Small intestine (tissue), 7 donors: ENCODE measurements around the gene CAMK2N1. TPM values are rescaled to one million over a fixed set of nuclear protein-coding genes. Genes with fewer than 3 reads are reported as not detected.

Experiments used
- DNase-seq, 2 donors: peaks; one replicate each; pipeline versions ENCODE4 v3.0.0 to v3.0.0-alpha.2; 2013
- FAIRE-seq: peaks from 2 replicates; lab custom pipeline; 2012; peaks lifted over from hg19 to GRCh38; lab: Jason Lieb, UNC
- H3K27ac ChIP-seq, 3 donors: one replicate each; pipeline ENCODE4 v1.5.1; 2013; ENCODE audit warnings: low read length in 2 of 3, mild to moderate bottlenecking in 2 of 3, control low read depth in 1 of 3, inconsistent platforms in 1 of 3, low read depth in 1 of 3, moderate library complexity in 1 of 3
- H3K27me3 ChIP-seq, 3 donors: one replicate each; pipeline ENCODE4 v1.6.1; 2013; ENCODE audit warnings: low read length in 3 of 3, inconsistent platforms in 1 of 3; ENCODE audit not compliant: control insufficient read depth in 3 of 3, insufficient read depth in 3 of 3
- H3K36me3 ChIP-seq, 3 donors: one replicate each; pipeline ENCODE4 v1.6.1; 2013; ENCODE audit warnings: low read length in 3 of 3, inconsistent platforms in 1 of 3, low read depth in 1 of 3, mild to moderate bottlenecking in 1 of 3, moderate library complexity in 1 of 3; ENCODE audit not compliant: control insufficient read depth in 3 of 3, insufficient read depth in 2 of 3
- H3K4me1 ChIP-seq, 3 donors: one replicate each; pipeline ENCODE4 v1.6.1; 2013; ENCODE audit warnings: low read length in 2 of 3, inconsistent platforms in 1 of 3, low read depth in 1 of 3, mild to moderate bottlenecking in 1 of 3, moderate library complexity in 1 of 3; ENCODE audit not compliant: control insufficient read depth in 3 of 3, insufficient read depth in 2 of 3
- H3K4me3 ChIP-seq, 3 donors: one replicate each; pipeline ENCODE4 v1.5.1; 2013; ENCODE audit warnings: low read length in 3 of 3, control low read depth in 1 of 3, inconsistent platforms in 1 of 3, low read depth in 1 of 3, mild to moderate bottlenecking in 1 of 3, moderate library complexity in 1 of 3
- H3K9me3 ChIP-seq, 2 donors: one replicate each; pipeline ENCODE4 v1.6.1; 2013; ENCODE audit warnings: low read depth in 1 of 2, low read length in 1 of 2; ENCODE audit not compliant: control insufficient read depth in 2 of 2, insufficient read depth in 1 of 2
- WGBS, 3 donors: extraction: QIAGEN DNeasy Blood & Tissue Kit; methylation state at CpG; one replicate each; pipeline ENCODE4 v1.1.7; 2013; 5-methylcytosine and 5-hydroxymethylcytosine counted together
- polyA plus RNA-seq, 4 donors: library from polyadenylated mRNA; stranded (reverse) in 3 of 4; unstranded in 1 of 4; fragments of 200-250 nt in 3 of 4; fragments of 120-200 nt in 1 of 4; gene quantifications; one replicate each; pipeline versions ENCODE4 v1.2.1 to v1.2.3, GENCODE V29; 2013
- donor health status: healthy with polysubstance abuse.
- donor health status: control.
- donor health status: control.
- donor health status: Bipolar disorder and iron deficiency.
- donor health status: healthy.

Gene CAMK2N1
- polyA plus RNA-seq, 4 donors: 27.0 to 260 (median 123) TPM

GRCh38 chr1:20486457-20487235 lies 636 bp upstream of the CAMK2N1 start:
- Histone ChIP-seq H3K27me3 (peaks cover 0 to 7% (median 6%) of the 10 kb centered on the region in 3 donors), H3K27ac (peak overlapping the region; percentile 97 to 99 (median 99)), H3K4me1 (peaks cover 3 to 21% (median 5%) of the 10 kb centered on the region in 3 donors), H3K4me3 (peak overlapping the region; percentile 57 to 84 (median 80)), H3K9me3 (no peaks in the 10 kb centered on the region), H3K36me3 (peaks cover 0 to 10% (median 0%) of the 10 kb centered on the region in 3 donors)
- FAIRE-seq (no peak), DNase-seq (peak; percentile 88 to 98)
- 1 to 2% (median 1%) methylated on average over 38 to 51 of the region's 51 CpGs for WGBS, 3 donors

GRCh38 chr1:20484519-20485462 lies 1.2 kb downstream of the CAMK2N1 start:
- Histone ChIP-seq H3K36me3 (peaks cover 0 to 10% (median 0%) of the 10 kb centered on the region in 3 donors), H3K9me3 (no peaks in the 10 kb centered on the region), H3K27me3 (peaks cover 0 to 7% (median 3%) of the 10 kb centered on the region in 3 donors), H3K4me1 (peaks cover 3 to 38% (median 5%) of the 10 kb centered on the region in 3 donors), H3K4me3 (peak overlapping the region; percentile 57 to 86 (median 80)), H3K27ac (peak overlapping the region; percentile 80 to 99 (median 97))
- WGBS, 3 donors: 1 to 2% (median 1%) methylated on average over 74 to 89 of the region's 89 CpGs
- DNase-seq (peak in 1 of 2 donors; percentile 44), FAIRE-seq (no peak)

GRCh38 chr1:20483833-20484518 lies 2.0 kb downstream of the CAMK2N1 start:
- Histone ChIP-seq H3K9me3 (no peaks in the 10 kb centered on the region), H3K36me3 (peaks cover 0 to 10% (median 0%) of the 10 kb centered on the region in 3 donors), H3K27ac (peak overlapping the region; percentile 80 to 99 (median 97)), H3K4me1 (peaks cover 3 to 46% (median 6%) of the 10 kb centered on the region in 3 donors), H3K27me3 (peaks cover 0 to 7% (median 3%) of the 10 kb centered on the region in 3 donors), H3K4me3 (peak overlapping the region; percentile 57 to 86 (median 80))
- FAIRE-seq (no peak), DNase-seq (peak; percentile 36 to 68)
- WGBS, 3 donors: 1 to 2% (median 1%) methylated on average over 51 to 58 of the region's 58 CpGs

- FAIRE-seq: no peak
- Histone ChIP-seq H3K36me3 (peaks cover 0 to 10% (median 0%) of the 10 kb centered on the region in 3 donors), H3K4me3 (peak overlapping the region; percentile 57 to 86 (median 80)), H3K9me3 (no peaks in the 10 kb centered on the region), H3K4me1 (peaks cover 3 to 53% (median 9%) of the 10 kb centered on the region in 3 donors), H3K27ac (peak overlapping the region; percentile 53 to 99 (median 80)), H3K27me3 (peaks cover 0 to 10% (median 0%) of the 10 kb centered on the region in 3 donors)
- DNase-seq: peak in 1 of 2 donors; percentile 6
- WGBS, 3 donors: 14 to 31% (median 27%) methylated on average over 16 of the region's 16 CpGs
These were observed 2.7 kb downstream of the CAMK2N1 start for GRCh38 chr1:20483098-20483832.

GRCh38 chr1:20481643-20482498 lies 4.1 kb downstream of the CAMK2N1 start:
- Histone ChIP-seq H3K4me1 (peaks cover 12 to 55% (median 21%) of the 10 kb centered on the region in 3 donors), H3K4me3 (no peak overlapping the region), H3K27ac (peak overlapping the region; percentile 43 to 96 (median 93)), H3K9me3 (no peaks in the 10 kb centered on the region), H3K36me3 (peaks cover 0 to 10% (median 0%) of the 10 kb centered on the region in 3 donors), H3K27me3 (peaks cover 0 to 10% (median 0%) of the 10 kb centered on the region in 3 donors)
- FAIRE-seq (no peak), DNase-seq (peak in 1 of 2 donors; percentile 44)
- 30 to 54% (median 37%) methylated on average over 10 of the region's 10 CpGs for WGBS, 3 donors

- DNase-seq (peak; percentile 71 to 77), FAIRE-seq (no peak)
- H3K36me3 ChIP-seq: peaks cover 0 to 10% (median 0%) of the 10 kb centered on the region in 3 donors
- 11 to 47% (median 27%) methylated on average over 7 of the region's 7 CpGs for WGBS, 3 donors
- H3K9me3 ChIP-seq: no peaks in the 10 kb centered on the region
- peaks cover 14 to 62% (median 24%) of the 10 kb centered on the region in 3 donors for H3K4me1 ChIP-seq
- no peak overlapping the region for H3K4me3 ChIP-seq
- H3K27me3 ChIP-seq: peaks cover 0 to 13% (median 0%) of the 10 kb centered on the region in 3 donors
- peak overlapping the region; percentile 43 to 96 (median 93) for H3K27ac ChIP-seq
These were observed 4.9 kb downstream of the CAMK2N1 start for GRCh38 chr1:20480951-20481617.
